Ovary (tissue), 9 donors: ENCODE results near the gene TMEM63C. TPM values are rescaled to one million over a fixed set of nuclear protein-coding genes. Genes with fewer than 3 reads are reported as not detected.

Source experiments
- DNase-seq, 5 donors: peaks; one replicate each; pipeline ENCODE4 v3.0.0-alpha.2; 2019 to 2020
- H3K27ac ChIP-seq, 2 donors: fragments of 200-600 bp; one replicate each; pipeline versions ENCODE4 v1.5.1 to v1.8.0; 2019 to 2022
- H3K27me3 ChIP-seq: fragments of 200-600 bp; one replicate; pipeline ENCODE4 v1.8.0; 2022
- H3K36me3 ChIP-seq: fragments of 200-600 bp; sonication (generic); one replicate; pipeline ENCODE4 v1.5.1; 2019
- H3K4me1 ChIP-seq: one replicate; pipeline ENCODE4 v1.8.1; 2013; ENCODE audit warnings: mild to moderate bottlenecking, moderate library complexity; ENCODE audit not compliant: insufficient read depth
- H3K4me3 ChIP-seq: fragments of 200-600 bp; sonication (generic); one replicate; pipeline ENCODE4 v1.5.1; 2017
- H3K9me3 ChIP-seq, 2 donors: fragments of 200-600 bp in 1 of 2; sonication (generic) in 1 of 2; one replicate each; pipeline versions ENCODE4 v1.5.1 to v1.8.1; 2013 to 2019; ENCODE audit warnings: mild to moderate bottlenecking in 1 of 2, moderate library complexity in 1 of 2
- EP300 ChIP-seq: sonication (generic); formaldehyde crosslinking; IDR thresholded peaks from one replicate; pipeline ENCODE4 v1.6.1; 2017; ENCODE audit warnings: antibody characterized with exemption
- POLR2A ChIP-seq: fragments of 450-650 bp; IDR thresholded peaks from one replicate; pipeline ENCODE4 v1.6.1; 2017; ENCODE audit warnings: antibody characterized with exemption, mild to moderate bottlenecking, moderate library complexity
- WGBS, 3 donors: extraction: QIAGEN DNeasy Blood & Tissue Kit in 1 of 3; methylation state at CpG; one replicate each; pipeline versions ENCODE4 v1.1.5 to v1.1.7; 2013 to 2017; 5-methylcytosine and 5-hydroxymethylcytosine counted together
- intact Hi-C, 4 donors: fragments of 100-400 bp; cut with DNase I; formaldehyde crosslinking; loops; one replicate each; pipeline versions ENCODE4 v1.11.0 to v1.15.1; 2022 to 2023
- polyA plus RNA-seq, 2 donors: library from polyadenylated mRNA; stranded (reverse); fragments of 200-250 nt in 1 of 2; fragments of 350-450 nt in 1 of 2; fragmentation: Illumina TruSeq in 1 of 2; extraction: RNeasy Lipid Tissue Mini Kit (QIAGEN cat#74804) in 1 of 2; gene quantifications; one replicate each; pipeline ENCODE4 v1.2.3, GENCODE V29; 2013 to 2014
- total RNA-seq, 7 donors: library from RNA; depleted of rRNA in 2 of 7; stranded (reverse); fragments of >200 nt in 2 of 7; fragmentation: NEBNext Ultra II Directional in 3 of 7; extraction: Animal tissue kit (Norgen Biotek cat#: 25700) in 3 of 7; gene quantifications; one replicate each; pipeline versions ENCODE4 v1.1.0 to v1.2.4, GENCODE V29; 2016 to 2023
- TF ChIP-seq, protein P1 (sequence below), 3 donors: fragments of 450-650 bp in 2 of 3; fragments of 200-600 bp in 1 of 3; IDR thresholded peaks; one replicate each; pipeline versions ENCODE4 v1.5.1 to v1.8.0; 2016 to 2022; ENCODE audit warnings: antibody characterized with exemption in 3 of 3, mild to moderate bottlenecking in 1 of 3
- donor health status: DM: no; HTN: no; CAD: no; lungs with moderate emphysema.
- donor health status: DM: no; HTN: no; CAD: no.
- donor health status: Bipolar disorder and iron deficiency.
- donor health status: DM: yes; HTN: yes; CAD: no.
- donor health status: DM: no; HTN: no; CAD: no.
- donor health status: DM: yes; HTN: yes; CAD: no.

The TMEM63C gene
- total and polyA plus RNA-seq, 9 donors = 0.16 to 1.7 (median 0.25) TPM; not detected in 1

DNA sequence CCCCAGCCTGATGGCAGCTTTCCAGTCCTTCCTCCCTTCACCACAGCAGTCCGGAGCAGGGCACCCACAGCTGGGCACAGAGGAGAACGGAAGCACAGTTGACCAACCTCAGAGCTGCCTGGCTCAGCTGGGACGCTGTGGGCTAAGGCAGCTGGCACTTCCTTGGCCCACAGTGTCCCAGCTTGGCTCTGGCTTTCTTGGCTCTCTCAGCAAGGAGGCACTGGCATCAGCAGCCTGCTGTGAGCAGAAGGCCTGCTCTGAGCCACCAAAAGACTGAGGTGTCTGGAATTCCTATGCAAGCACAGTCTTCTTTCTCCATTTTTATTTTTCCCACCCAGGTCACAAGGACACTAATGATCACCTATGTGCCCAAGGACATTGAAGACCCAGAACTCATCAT, 56.8 kb downstream of the TMEM63C start:
- DNase-seq = no peak
- Histone ChIP-seq H3K27me3 (no peaks in the 10 kb centered on the region), H3K9me3 (no peaks in the 10 kb centered on the region), H3K27ac (no peak overlapping the region), H3K4me1 (no peaks in the 10 kb centered on the region), H3K4me3 (no peak overlapping the region), H3K36me3 (no peaks in the 10 kb centered on the region)
- no peak for TF ChIP-seq EP300
- TF ChIP-seq, protein P1, sequence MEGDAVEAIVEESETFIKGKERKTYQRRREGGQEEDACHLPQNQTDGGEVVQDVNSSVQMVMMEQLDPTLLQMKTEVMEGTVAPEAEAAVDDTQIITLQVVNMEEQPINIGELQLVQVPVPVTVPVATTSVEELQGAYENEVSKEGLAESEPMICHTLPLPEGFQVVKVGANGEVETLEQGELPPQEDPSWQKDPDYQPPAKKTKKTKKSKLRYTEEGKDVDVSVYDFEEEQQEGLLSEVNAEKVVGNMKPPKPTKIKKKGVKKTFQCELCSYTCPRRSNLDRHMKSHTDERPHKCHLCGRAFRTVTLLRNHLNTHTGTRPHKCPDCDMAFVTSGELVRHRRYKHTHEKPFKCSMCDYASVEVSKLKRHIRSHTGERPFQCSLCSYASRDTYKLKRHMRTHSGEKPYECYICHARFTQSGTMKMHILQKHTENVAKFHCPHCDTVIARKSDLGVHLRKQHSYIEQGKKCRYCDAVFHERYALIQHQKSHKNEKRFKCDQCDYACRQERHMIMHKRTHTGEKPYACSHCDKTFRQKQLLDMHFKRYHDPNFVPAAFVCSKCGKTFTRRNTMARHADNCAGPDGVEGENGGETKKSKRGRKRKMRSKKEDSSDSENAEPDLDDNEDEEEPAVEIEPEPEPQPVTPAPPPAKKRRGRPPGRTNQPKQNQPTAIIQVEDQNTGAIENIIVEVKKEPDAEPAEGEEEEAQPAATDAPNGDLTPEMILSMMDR (IDR thresholded peaks at IDR 0.05) = no peak
- TF ChIP-seq POLR2A = no peak
- intact Hi-C loops = no loop called here
- 57 to 88% (median 70%) methylated on average over 3 of the region's 3 CpGs for WGBS, 3 donors

DNA sequence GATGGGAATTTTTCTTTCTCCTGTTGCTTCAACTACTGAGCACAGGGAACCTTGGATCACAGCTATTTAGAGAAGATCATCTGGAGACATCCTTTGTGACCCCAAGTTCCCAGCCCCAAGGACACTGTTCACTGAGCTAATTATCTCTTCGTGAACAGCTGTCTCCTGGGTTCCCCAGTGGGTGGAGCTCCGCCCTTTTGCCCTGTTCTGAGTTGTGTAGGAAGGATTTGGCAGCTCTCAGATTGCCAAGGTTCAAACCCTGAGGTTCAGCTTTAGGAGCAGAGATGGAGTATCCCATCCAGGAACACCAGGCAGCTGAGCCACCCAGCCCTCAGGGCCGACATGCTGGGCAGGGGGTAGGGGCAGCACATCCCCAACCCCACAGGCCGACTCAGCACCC, 57.4 kb downstream of the TMEM63C start:
- Histone ChIP-seq H3K36me3 (no peaks in the 10 kb centered on the region), H3K4me1 (no peaks in the 10 kb centered on the region), H3K9me3 (no peaks in the 10 kb centered on the region), H3K27me3 (no peaks in the 10 kb centered on the region), H3K4me3 (no peak overlapping the region), H3K27ac (no peak overlapping the region)
- no peak for DNase-seq
- intact Hi-C loops = no loop called here
- 32 to 59% (median 51%) methylated on average over 4 of the region's 4 CpGs for whole genome bisulfite sequencing, 3 donors
- TF ChIP-seq POLR2A = no peak
- TF ChIP-seq, protein P1 (IDR thresholded peaks at IDR 0.05) = no peak
- TF ChIP-seq EP300 = no peak

DNA sequence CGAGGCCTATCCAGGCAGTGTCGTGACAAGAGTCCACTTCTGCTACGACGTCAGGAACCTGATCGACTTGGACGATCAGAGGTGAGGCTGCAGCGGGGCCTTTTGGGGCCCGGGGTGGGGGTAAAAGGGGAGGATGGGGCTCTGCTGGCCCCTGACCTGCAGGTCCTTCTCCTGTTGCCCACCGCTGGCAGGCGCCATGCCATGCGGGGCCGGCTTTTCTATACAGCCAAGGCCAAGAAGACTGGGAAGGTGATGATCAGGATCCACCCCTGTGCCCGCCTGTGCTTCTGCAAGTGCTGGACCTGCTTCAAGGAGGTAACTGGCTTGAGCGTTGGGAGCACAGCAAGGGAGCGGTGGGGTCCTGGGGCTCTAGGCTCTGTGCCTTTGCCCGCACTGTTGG, 57.8 kb downstream of the TMEM63C start:
- Histone ChIP-seq H3K27me3 (no peaks in the 10 kb centered on the region), H3K9me3 (no peaks in the 10 kb centered on the region), H3K36me3 (no peaks in the 10 kb centered on the region), H3K27ac (no peak overlapping the region), H3K4me3 (no peak overlapping the region), H3K4me1 (no peaks in the 10 kb centered on the region)
- no peak for DNase-seq
- intact Hi-C loops = no loop called here
- WGBS, 3 donors = 91 to 92% (median 92%) methylated on average over 16 of the region's 16 CpGs
- TF ChIP-seq EP300 (no peak), POLR2A (no peak)
- TF ChIP-seq, protein P1 (IDR thresholded peaks at IDR 0.05) = no peak

DNA sequence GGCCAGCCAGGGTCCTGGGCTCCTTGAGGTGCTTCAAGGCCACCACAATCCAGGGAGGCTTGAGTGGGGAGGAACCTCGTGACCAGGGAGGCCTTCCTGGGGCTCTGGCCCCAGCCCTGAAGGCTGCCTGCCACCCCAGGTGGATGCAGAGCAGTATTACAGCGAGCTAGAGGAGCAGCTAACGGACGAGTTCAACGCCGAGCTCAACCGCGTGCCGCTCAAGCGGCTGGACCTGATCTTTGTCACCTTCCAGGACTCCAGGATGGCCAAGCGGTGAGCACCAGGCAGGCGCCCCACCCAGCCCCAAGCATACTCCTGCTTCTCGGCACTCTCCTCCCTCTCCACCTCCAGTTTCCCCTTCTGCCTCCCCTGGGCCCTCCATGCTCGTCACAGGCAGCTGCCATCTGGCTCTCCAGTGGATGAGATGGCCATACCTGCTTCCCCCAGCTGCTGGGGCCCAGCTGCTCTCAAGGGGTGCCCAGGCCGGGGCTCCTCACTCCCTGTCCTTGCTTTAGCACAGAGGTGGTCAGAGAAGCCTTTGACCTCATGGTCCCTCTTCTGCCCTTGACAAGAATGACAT, 58.8 kb downstream of the TMEM63C start:
- Histone ChIP-seq H3K36me3 (no peaks in the 10 kb centered on the region), H3K9me3 (no peaks in the 10 kb centered on the region), H3K27me3 (no peaks in the 10 kb centered on the region), H3K4me1 (no peaks in the 10 kb centered on the region), H3K27ac (no peak overlapping the region), H3K4me3 (no peak overlapping the region)
- intact Hi-C loops = no loop called here
- no peak for DNase-seq
- 79 to 87% (median 84%) methylated on average over 15 of the region's 15 CpGs for WGBS, 3 donors
- TF ChIP-seq, protein P1 (IDR thresholded peaks at IDR 0.05) = no peak
- TF ChIP-seq EP300 (no peak), POLR2A (no peak)
